HepG2 (cell line): ENCODE results near the gene LRRN3. TPM values are rescaled to one million over a fixed set of nuclear protein-coding genes. Genes with fewer than 3 reads are reported as not detected.

ENCODE experiments used
- ATAC-seq: fragments of 200-7000 bp; cut with Tn5 transposase; 3 replicates; pipeline ENCODE4 v1.9.1; 2020; ENCODE audit warnings: mild to moderate bottlenecking, moderate library complexity
- BruUV-seq: library from RNA; stranded (reverse); fragments of 400-500 nt; replicated peaks from 2 replicates; lab custom pipeline; 2021; lab: Mats Ljungman, UMichigan
- CTCF ChIA-PET: fragments of 300-600 bp; formaldehyde crosslinking; extraction: SDS; loops from one replicate; lab custom pipeline; 2021; ENCODE audit warnings: low total read pairs, inconsistent platforms, low intra/inter-chr PET ratio; lab: Yijun Ruan, JAX
- POLR2A ChIA-PET: fragments of 350-600 bp; sonication (Branson Sonifier 250); formaldehyde crosslinking; loops from one replicate; lab custom pipeline; 2020; ENCODE audit warnings: antibody characterized with exemption, inconsistent platforms; lab: Yijun Ruan, JAX
- DNase-seq: peaks from one replicate; pipeline ENCODE4 v3.0.0-alpha.2; 2015; ENCODE audit warnings: low spot score
- FAIRE-seq: peaks from 3 replicates; lab custom pipeline; 2011; peaks lifted over from hg19 to GRCh38; lab: Jason Lieb, UNC
- H2AFZ ChIP-seq: one replicate; pipeline ENCODE4 v1.6.1; 2011; ENCODE audit warnings: low read length, inconsistent platforms
- H3K27ac ChIP-seq: fragments of 300-600 bp; 3 replicates; pipeline ENCODE4 v1.8.0; 2011; ENCODE audit warnings: mixed run types, mild to moderate bottlenecking, mixed read lengths, low read length, inconsistent platforms; ENCODE audit not compliant: insufficient read depth; ENCODE audit errors: extremely low read length
- H3K27me3 ChIP-seq, 2 experiments: fragments of 200-600 bp in 1 of 2; 2 replicates in 1 of 2; 3 replicates in 1 of 2; pipeline versions ENCODE4 v1.6.0 to v1.8.0; 2011; ENCODE audit warnings: low read length in 2 of 2, mild to moderate bottlenecking in 2 of 2, moderate library complexity in 2 of 2, inconsistent platforms in 1 of 2; ENCODE audit not compliant: insufficient read depth in 2 of 2, control insufficient read depth in 1 of 2
- H3K36me3 ChIP-seq, 2 experiments: fragments of 200-600 bp in 1 of 2; replicated peaks in 1 of 2; 2 replicates in 1 of 2; 3 replicates in 1 of 2; pipeline versions ENCODE4 v1.5.1 to v1.8.0; 2011; ENCODE audit warnings: low read length in 2 of 2, inconsistent platforms in 1 of 2; ENCODE audit not compliant: insufficient read depth in 2 of 2, control insufficient read depth in 1 of 2
- H3K4me1 ChIP-seq: 2 replicates; pipeline ENCODE4 v1.5.1; 2012; ENCODE audit warnings: low read length, inconsistent platforms; ENCODE audit not compliant: insufficient read depth
- H3K4me2 ChIP-seq: 2 replicates; pipeline ENCODE4 v1.6.0; 2011; ENCODE audit warnings: low read depth, low read length, inconsistent platforms
- H3K4me3 ChIP-seq, 3 experiments: fragments of 200-600 bp in 1 of 3; sonication (generic), shearing (Covaris generic) in 1 of 3; replicated peaks in 1 of 3; 2 replicates each; pipeline ENCODE4 v1.5.1; 2011 to 2016; ENCODE audit warnings: low read length in 3 of 3, inconsistent platforms in 2 of 3, low read depth in 2 of 3, mild to moderate bottlenecking in 2 of 3, control low read depth in 1 of 3, mixed read lengths in 1 of 3; ENCODE audit not compliant: insufficient read depth in 1 of 3
- H3K79me2 ChIP-seq: one replicate; pipeline ENCODE4 v1.6.1; 2011; ENCODE audit warnings: low read length, inconsistent platforms; ENCODE audit not compliant: insufficient read depth
- H3K9ac ChIP-seq: 2 replicates; pipeline ENCODE4 v1.6.0; 2011; ENCODE audit warnings: mild to moderate bottlenecking, low read depth, low read length, inconsistent platforms; ENCODE audit not compliant: insufficient read depth
- H3K9me3 ChIP-seq: 2 replicates; pipeline ENCODE4 v1.5.1; 2012; ENCODE audit warnings: mild to moderate bottlenecking, low read length
- H4K20me1 ChIP-seq: 2 replicates; pipeline ENCODE4 v1.6.0; 2011; ENCODE audit warnings: inconsistent platforms, mild to moderate bottlenecking, low read length, moderate library complexity; ENCODE audit not compliant: insufficient read depth
- BCL3 ChIP-seq: sonication (generic); formaldehyde crosslinking; IDR thresholded peaks from 2 replicates; pipeline ENCODE4 v1.5.1; 2020; ENCODE audit warnings: mild to moderate bottlenecking, missing genetic modification reagents, moderate library complexity
- DNMT1 ChIP-seq: sonication (generic); formaldehyde crosslinking; IDR thresholded peaks from 2 replicates; pipeline ENCODE4 v1.5.1; 2020; ENCODE audit warnings: mild to moderate bottlenecking, missing genetic modification reagents
- EED ChIP-seq: sonication (generic); formaldehyde crosslinking; IDR thresholded peaks from 2 replicates; pipeline ENCODE4 v1.5.0; 2020; ENCODE audit warnings: mild to moderate bottlenecking, missing genetic modification reagents
- MBD4 ChIP-seq: IDR thresholded peaks from 2 replicates; pipeline ENCODE4 v1.6.1; 2012; ENCODE audit warnings: low read length, inconsistent platforms, borderline replicate concordance
- NFE2 ChIP-seq: sonication (generic); formaldehyde crosslinking; IDR thresholded peaks from 2 replicates; pipeline ENCODE4 v1.4.0; 2020; ENCODE audit warnings: missing genetic modification reagents
- NR1H2 ChIP-seq: sonication (generic); formaldehyde crosslinking; IDR thresholded peaks from 2 replicates; pipeline ENCODE4 v1.8.1; 2022; ENCODE audit warnings: low read depth, missing genetic modification reagents, borderline replicate concordance
- POLR2AphosphoS2 ChIP-seq: IDR thresholded peaks from 2 replicates; pipeline ENCODE4 v1.6.1; 2011; ENCODE audit warnings: low read depth, low read length, improper control_type of control experiment
- SRSF9 ChIP-seq: fragments of 200-400 bp; formaldehyde crosslinking; IDR thresholded peaks from 2 replicates; pipeline ENCODE4 v1.6.1; 2018; ENCODE audit warnings: borderline replicate concordance, mild to moderate bottlenecking, low read depth, low read length; ENCODE audit not compliant: insufficient read depth, poor library complexity, severe bottlenecking
- ZNF142 ChIP-seq: sonication (generic); formaldehyde crosslinking; IDR thresholded peaks from 2 replicates; pipeline ENCODE4 v1.4.0; 2020; ENCODE audit warnings: missing genetic modification reagents
- ZNF275 ChIP-seq: sonication (generic); formaldehyde crosslinking; IDR thresholded peaks from 2 replicates; pipeline ENCODE4 v1.8.0; 2022; ENCODE audit warnings: missing genetic modification reagents, mild to moderate bottlenecking, inconsistent platforms, borderline replicate concordance
- ZNF790 ChIP-seq: sonication (generic); formaldehyde crosslinking; IDR thresholded peaks from 2 replicates; pipeline ENCODE4 v1.8.0; 2022; ENCODE audit warnings: missing genetic modification reagents, mild to moderate bottlenecking, borderline replicate concordance
- WGBS: methylation state at CpG from one replicate; pipeline ENCODE4 v1.1.6; 2017; ENCODE audit warnings: low lambda C conversion rate; 5-methylcytosine and 5-hydroxymethylcytosine counted together
- in situ Hi-C: cut with HindIII; loops from 2 replicates; pipeline ENCODE4 v1.10.0; 2017; ENCODE audit warnings: low pct_unique_long_range_greater_than_20kb; ENCODE audit not compliant: extremely low pct_ligation_motif_present
- intact Hi-C: fragments of 100-400 bp; cut with micrococcal nuclease; formaldehyde crosslinking; loops from one replicate; pipeline ENCODE4 v1.10.0; 2022; ENCODE audit not compliant: unreplicated experiment
- polyA plus RNA-seq, 8 experiments: library from polyadenylated mRNA; depleted of rRNA in 3 of 8; stranded (reverse) in 7 of 8; unstranded in 1 of 8; fragments of >200 nt; fragmentation: Illumina TruSeq in 4 of 8; extraction: Trizol in 4 of 8; gene quantifications; 2 replicates each; pipeline versions ENCODE4 v1.2.1 to v1.2.3, GENCODE V29; 2011 to 2016; ENCODE audit warnings: low read depth in 4 of 8, missing spikeins in 1 of 8, mixed read lengths in 1 of 8; ENCODE audit not compliant: insufficient read depth in 1 of 8
- total RNA-seq, 5 experiments: library from RNA; depleted of rRNA; stranded (reverse); fragments of >200 nt; fragmentation: Illumina TruSeq; extraction: Trizol; gene quantifications; 2 replicates each; pipeline ENCODE4 v1.2.3, GENCODE V29; 2016; ENCODE audit warnings: low read depth in 1 of 5
- TF ChIP-seq, protein P1 (sequence below): sonication (generic); formaldehyde crosslinking; IDR thresholded peaks from 2 replicates; pipeline ENCODE4 v1.4.0; 2020; ENCODE audit warnings: mild to moderate bottlenecking, missing genetic modification reagents
- TF ChIP-seq, protein P2 (sequence below): IDR thresholded peaks from 2 replicates; pipeline ENCODE4 v1.6.1; 2016; ENCODE audit warnings: missing compliant biosample characterization, missing genetic modification reagents, borderline replicate concordance

The LRRN3 gene
- total and polyA plus RNA-seq, 2 of the 13 experiments (the other 11 are each of a cell fraction or from before 2014, with no cell fraction given): 0.07 TPM; not detected in 1

DNA sequence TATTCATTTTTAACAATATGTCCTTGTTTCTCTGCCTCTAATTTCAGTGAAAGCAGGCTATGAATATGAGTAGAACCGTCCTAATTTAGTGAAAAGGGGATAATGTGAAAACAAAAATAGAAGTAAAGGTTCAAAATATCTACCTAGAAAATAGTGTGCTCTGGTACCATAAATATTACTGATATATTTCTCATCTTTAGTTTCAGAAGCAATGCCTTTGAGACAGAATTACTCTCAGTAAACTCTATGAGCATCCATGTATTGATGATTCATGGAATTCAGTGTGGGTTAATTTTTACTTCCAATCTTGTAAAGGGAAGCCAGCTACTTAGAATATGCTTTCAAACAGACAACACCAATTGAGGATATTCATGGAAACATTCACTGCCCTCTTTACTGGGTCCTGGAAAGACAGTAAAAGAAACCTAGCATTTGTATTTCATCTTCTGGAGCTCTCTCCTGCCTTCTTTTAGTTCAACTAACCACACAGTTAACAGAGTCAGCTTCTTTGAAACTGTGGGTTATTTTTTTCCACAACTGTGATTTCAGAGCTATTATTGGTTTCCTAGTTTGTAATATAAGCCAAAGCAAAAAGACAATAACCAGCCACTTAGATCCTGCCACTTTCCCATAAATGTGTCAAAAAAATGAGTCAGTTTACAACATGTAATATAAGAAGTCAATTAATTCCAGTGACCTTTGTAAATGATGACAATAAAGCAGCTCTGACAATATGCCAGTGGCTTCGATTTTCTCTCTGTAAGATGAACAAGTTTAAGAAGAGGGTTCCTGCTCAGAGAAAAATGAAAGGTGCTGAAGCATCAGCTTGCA is 1.7 kb downstream of the LRRN3 start:
- CTCF ChIA-PET: no interaction called here
- ATAC-seq: no peak
- no peak for TF ChIP-seq POLR2AphosphoS2
- no peak for TF ChIP-seq NR1H2
- no peak for TF ChIP-seq ZNF790 (CRISPR knock-in tag)
- TF ChIP-seq, protein P1, sequence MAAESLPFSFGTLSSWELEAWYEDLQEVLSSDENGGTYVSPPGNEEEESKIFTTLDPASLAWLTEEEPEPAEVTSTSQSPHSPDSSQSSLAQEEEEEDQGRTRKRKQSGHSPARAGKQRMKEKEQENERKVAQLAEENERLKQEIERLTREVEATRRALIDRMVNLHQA (CRISPR knock-in tag): no peak
- TF ChIP-seq MBD4: no peak
- TF ChIP-seq, protein P2, sequence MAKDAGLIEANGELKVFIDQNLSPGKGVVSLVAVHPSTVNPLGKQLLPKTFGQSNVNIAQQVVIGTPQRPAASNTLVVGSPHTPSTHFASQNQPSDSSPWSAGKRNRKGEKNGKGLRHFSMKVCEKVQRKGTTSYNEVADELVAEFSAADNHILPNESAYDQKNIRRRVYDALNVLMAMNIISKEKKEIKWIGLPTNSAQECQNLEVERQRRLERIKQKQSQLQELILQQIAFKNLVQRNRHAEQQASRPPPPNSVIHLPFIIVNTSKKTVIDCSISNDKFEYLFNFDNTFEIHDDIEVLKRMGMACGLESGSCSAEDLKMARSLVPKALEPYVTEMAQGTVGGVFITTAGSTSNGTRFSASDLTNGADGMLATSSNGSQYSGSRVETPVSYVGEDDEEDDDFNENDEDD (CRISPR knock-in tag): no peak
- TF ChIP-seq ZNF142 (CRISPR knock-in tag): no peak
- TF ChIP-seq BCL3 (CRISPR knock-in tag): no peak
- TF ChIP-seq SRSF9: no peak
- no peak for TF ChIP-seq NFE2 (CRISPR knock-in tag)
- no peak for TF ChIP-seq DNMT1 (CRISPR knock-in tag)
- TF ChIP-seq EED: no peak
- TF ChIP-seq ZNF275: no peak

More for the DNA sequence above, 1.7 kb downstream of the LRRN3 start:
- in situ Hi-C loops: loop anchor here (5.0 to 25.0 kb wide), 3 partner anchors 395 to 1005 kb away; no protein-coding TSS in a partner anchor
- FAIRE-seq (no peak), DNase-seq (no peak)
- no peak overlapping the region for H2AFZ ChIP-seq
- intact Hi-C loops: loop anchor here (5.0 to 10.0 kb wide), 2 partner anchors 258 to 470 kb away; partner anchors contain the start of gene IMMP2L
- POLR2A ChIA-PET: no interaction called here
- H3K27ac ChIP-seq: no peak overlapping the region
- H3K9me3 ChIP-seq: no peaks in the 10 kb centered on the region
- H3K4me1 ChIP-seq: no peaks in the 10 kb centered on the region
- no peak overlapping the region for H3K4me2 ChIP-seq
- no peaks in the 10 kb centered on the region for H3K36me3 ChIP-seq
- no peaks in the 10 kb centered on the region for H3K79me2 ChIP-seq
- no peak overlapping the region for H3K4me3 ChIP-seq
- H3K9ac ChIP-seq: no peak overlapping the region
- H4K20me1 ChIP-seq: no peaks in the 10 kb centered on the region
- WGBS: 13% methylated on average over 2 of the region's 2 CpGs
- H3K27me3 ChIP-seq: no peaks in the 10 kb centered on the region
- BruUV-seq: no TSS peak
